Activated CD4-positive, alpha-beta T cell treated with anti-CD3 and anti-CD28 coated beads, Interleukin-2, amount 50 U/mL, for 48 hours (primary cell): ENCODE data around the gene NRG3.

Experiments used
- DNase-seq, 2 experiments: peaks; one replicate each; pipeline ENCODE4 v3.0.0-alpha.2; 2020

The NRG3 gene

GRCh38 chr10:81885491-81885890, 10.5 kb downstream of the NRG3 start:
- no peak for DNase-seq

GRCh38 chr10:81886939-81887338, 11.9 kb downstream of the NRG3 start:
- no peak for DNase-seq

- DNase-seq: no peak
Observed at GRCh38 chr10:81889181-81889769, 14.3 kb downstream of the NRG3 start.

GRCh38 chr10:81894616-81895015, 19.6 kb downstream of the NRG3 start:
- DNase-seq: no peak

GRCh38 chr10:81898518-81898917, 23.5 kb downstream of the NRG3 start:
- no peak for DNase-seq

- no peak for DNase-seq
Observed at GRCh38 chr10:81900989-81901388, 26.0 kb downstream of the NRG3 start.

- no peak for DNase-seq
Observed at GRCh38 chr10:81903472-81903871, 28.5 kb downstream of the NRG3 start.

- no peak for DNase-seq
Observed at GRCh38 chr10:81905161-81905560, 30.2 kb downstream of the NRG3 start.

GRCh38 chr10:81909453-81909852, 34.5 kb downstream of the NRG3 start:
- DNase-seq: no peak

GRCh38 chr10:81911328-81911727, 36.3 kb downstream of the NRG3 start:
- no peak for DNase-seq

GRCh38 chr10:81914736-81915503, 39.9 kb downstream of the NRG3 start:
- DNase-seq: no peak

- no peak for DNase-seq
Observed at GRCh38 chr10:81915504-81915897, 40.5 kb downstream of the NRG3 start.

- DNase-seq: no peak
Observed at GRCh38 chr10:81917666-81918065, 42.7 kb downstream of the NRG3 start.

GRCh38 chr10:81918766-81919165, 43.8 kb downstream of the NRG3 start:
- DNase-seq: no peak

GRCh38 chr10:81920213-81920829, 45.3 kb downstream of the NRG3 start:
- peak; percentile 4 to 5 for DNase-seq

GRCh38 chr10:81928119-81928518, 53.1 kb downstream of the NRG3 start:
- no peak for DNase-seq

GRCh38 chr10:81943583-81943982, 68.6 kb downstream of the NRG3 start:
- DNase-seq: no peak

GRCh38 chr10:81944609-81945008, 69.6 kb downstream of the NRG3 start:
- DNase-seq: no peak

- no peak for DNase-seq
Observed at GRCh38 chr10:81949283-81949682, 74.3 kb downstream of the NRG3 start.

- DNase-seq: no peak
Observed at GRCh38 chr10:81950358-81950757, 75.4 kb downstream of the NRG3 start.

GRCh38 chr10:81953420-81953819, 78.4 kb downstream of the NRG3 start:
- DNase-seq: no peak

GRCh38 chr10:81957976-81958375, 83.0 kb downstream of the NRG3 start:
- DNase-seq: no peak

- no peak for DNase-seq
Observed at GRCh38 chr10:81959016-81959415, 84.0 kb downstream of the NRG3 start.

- DNase-seq: no peak
Observed at GRCh38 chr10:81961451-81962184, 86.6 kb downstream of the NRG3 start.
